Suprapubic skin (tissue), 3 donors: ENCODE data around the gene APMAP.

Experiments used
- POLR2AphosphoS5 ChIP-seq, 3 donors: sonication (generic); formaldehyde crosslinking; IDR thresholded peaks; one replicate each; pipeline ENCODE4 v1.6.1; 2017; ENCODE audit warnings: antibody characterized with exemption in 3 of 3
- TF ChIP-seq, protein P1 (sequence below), 2 donors: fragments of 200-600 bp in 1 of 2; fragments of 450-650 bp in 1 of 2; sonication (generic) in 1 of 2; IDR thresholded peaks; one replicate each; pipeline ENCODE4 v1.5.1; 2016 to 2019; ENCODE audit warnings: antibody characterized with exemption in 2 of 2, mild to moderate bottlenecking in 1 of 2, moderate library complexity in 1 of 2

DNA sequence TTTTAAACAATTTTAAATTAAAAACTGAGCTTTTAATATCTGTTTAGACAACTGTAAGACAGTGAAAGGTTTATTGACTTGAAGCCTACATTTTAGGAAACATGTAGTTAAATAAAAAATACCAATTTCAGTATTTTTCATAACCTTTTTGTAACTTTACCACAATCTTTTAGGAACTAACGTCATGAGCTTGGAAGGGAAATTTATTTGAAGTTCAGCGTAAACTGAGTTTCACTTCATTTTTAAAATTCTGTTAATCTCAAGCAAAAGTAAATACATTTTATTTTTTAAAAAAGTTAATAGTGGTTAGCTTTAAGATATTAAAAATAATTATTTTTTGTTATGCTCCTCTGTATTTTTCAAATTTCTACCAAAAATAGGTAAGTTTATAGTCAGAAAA lies 38.0 kb downstream of the APMAP start:
- TF ChIP-seq, protein P1, sequence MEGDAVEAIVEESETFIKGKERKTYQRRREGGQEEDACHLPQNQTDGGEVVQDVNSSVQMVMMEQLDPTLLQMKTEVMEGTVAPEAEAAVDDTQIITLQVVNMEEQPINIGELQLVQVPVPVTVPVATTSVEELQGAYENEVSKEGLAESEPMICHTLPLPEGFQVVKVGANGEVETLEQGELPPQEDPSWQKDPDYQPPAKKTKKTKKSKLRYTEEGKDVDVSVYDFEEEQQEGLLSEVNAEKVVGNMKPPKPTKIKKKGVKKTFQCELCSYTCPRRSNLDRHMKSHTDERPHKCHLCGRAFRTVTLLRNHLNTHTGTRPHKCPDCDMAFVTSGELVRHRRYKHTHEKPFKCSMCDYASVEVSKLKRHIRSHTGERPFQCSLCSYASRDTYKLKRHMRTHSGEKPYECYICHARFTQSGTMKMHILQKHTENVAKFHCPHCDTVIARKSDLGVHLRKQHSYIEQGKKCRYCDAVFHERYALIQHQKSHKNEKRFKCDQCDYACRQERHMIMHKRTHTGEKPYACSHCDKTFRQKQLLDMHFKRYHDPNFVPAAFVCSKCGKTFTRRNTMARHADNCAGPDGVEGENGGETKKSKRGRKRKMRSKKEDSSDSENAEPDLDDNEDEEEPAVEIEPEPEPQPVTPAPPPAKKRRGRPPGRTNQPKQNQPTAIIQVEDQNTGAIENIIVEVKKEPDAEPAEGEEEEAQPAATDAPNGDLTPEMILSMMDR (IDR thresholded peaks at IDR 0.05): no peak
- no peak for TF ChIP-seq POLR2AphosphoS5 (IDR thresholded peaks at IDR 0.05)
